GM18873 (cell line): ENCODE measurements around the gene SMIM35.

ENCODE experiments used
- ATAC-seq: cut with Tn5 transposase; IDR thresholded peaks from one replicate; pipeline ENCODE4 v1.9.1; 2021; ENCODE audit warnings: mild to moderate bottlenecking, moderate library complexity, moderate number of reproducible peaks; ENCODE audit not compliant: unreplicated experiment, low FRiP score

Gene SMIM35

GRCh38 chr11:118111019-118111743 is 24.4 kb upstream of the SMIM35 start:
- ATAC-seq: no peak

- no peak for ATAC-seq
Observed at GRCh38 chr11:118109231-118109630, 22.5 kb upstream of the SMIM35 start.

GRCh38 chr11:118108513-118108912 is 21.8 kb upstream of the SMIM35 start:
- no peak for ATAC-seq

GRCh38 chr11:118106789-118107335 is 20.1 kb upstream of the SMIM35 start:
- ATAC-seq: no peak

- no peak for ATAC-seq
Observed at GRCh38 chr11:118105657-118106305, 19.0 kb upstream of the SMIM35 start.

- ATAC-seq: no peak
Observed at GRCh38 chr11:118104491-118104890, 17.7 kb upstream of the SMIM35 start.

- no peak for ATAC-seq
Observed at GRCh38 chr11:118102721-118103261, 16.0 kb upstream of the SMIM35 start.

- no peak for ATAC-seq
Observed at GRCh38 chr11:118100691-118101232, 14.0 kb upstream of the SMIM35 start.

- ATAC-seq: no peak
Observed at GRCh38 chr11:118099838-118100556, 13.2 kb upstream of the SMIM35 start.

- ATAC-seq: no peak
Observed at GRCh38 chr11:118098996-118099837, 12.5 kb upstream of the SMIM35 start.

- ATAC-seq: no peak
Observed at GRCh38 chr11:118095967-118096367, 9.2 kb upstream of the SMIM35 start.

- no peak for ATAC-seq
Observed at GRCh38 chr11:118095493-118095892, 8.7 kb upstream of the SMIM35 start.

- ATAC-seq: no peak
Observed at GRCh38 chr11:118092907-118093571, 6.3 kb upstream of the SMIM35 start.

GRCh38 chr11:118091690-118092089 is 4.9 kb upstream of the SMIM35 start:
- no peak for ATAC-seq

GRCh38 chr11:118090545-118091162 is 3.9 kb upstream of the SMIM35 start:
- no peak for ATAC-seq

GRCh38 chr11:118088531-118088930 is 1.8 kb upstream of the SMIM35 start:
- no peak for ATAC-seq

- no peak for ATAC-seq
Observed at GRCh38 chr11:118087931-118088330, 1.2 kb upstream of the SMIM35 start.

- no peak for ATAC-seq
Observed at GRCh38 chr11:118084656-118085055, 2.1 kb downstream of the SMIM35 start.

GRCh38 chr11:118084247-118084646 is 2.5 kb downstream of the SMIM35 start:
- ATAC-seq: no peak
